Fibroblast of lung (primary cell): ENCODE results near the gene HHAT. TPM values are rescaled to one million over a fixed set of nuclear protein-coding genes. Genes with fewer than 3 reads are reported as not detected.

ENCODE experiments used
- DNase-seq, 2 donors: peaks; one replicate each; pipeline versions ENCODE4 v3.0.0 to v3.0.0-alpha.2; 2010; ENCODE audit warnings: low read depth in 2 of 2
- H2AFZ ChIP-seq: 2 replicates; pipeline ENCODE4 v1.5.1; 2012; ENCODE audit warnings: low read length, control low read depth, inconsistent platforms
- H3K27ac ChIP-seq: 2 replicates; pipeline ENCODE4 v1.5.1; 2011; ENCODE audit warnings: low read length, control low read depth; ENCODE audit not compliant: insufficient read depth
- H3K27me3 ChIP-seq: 2 replicates; pipeline ENCODE4 v1.5.1; 2011; ENCODE audit warnings: mild to moderate bottlenecking, low read length; ENCODE audit not compliant: control insufficient read depth, insufficient read depth
- H3K36me3 ChIP-seq: 2 replicates; pipeline ENCODE4 v1.5.1; 2011; ENCODE audit warnings: low read length; ENCODE audit not compliant: control insufficient read depth, insufficient read depth
- H3K4me1 ChIP-seq: 2 replicates; pipeline ENCODE4 v1.5.1; 2011; ENCODE audit warnings: low read length; ENCODE audit not compliant: control insufficient read depth, insufficient read depth; ENCODE audit errors: extremely low read depth
- H3K4me2 ChIP-seq: 2 replicates; pipeline ENCODE4 v1.5.1; 2011; ENCODE audit warnings: low read length, control low read depth; ENCODE audit not compliant: insufficient read depth; ENCODE audit errors: extremely low read depth
- H3K4me3 ChIP-seq, 4 experiments: fragments of 200-600 bp in 1 of 4; sonication (generic) in 1 of 4; replicated peaks in 1 of 4; 2 replicates each; pipeline ENCODE4 v1.5.1; 2011 to 2016; ENCODE audit warnings: low read length in 4 of 4, low read depth in 3 of 4, mild to moderate bottlenecking in 3 of 4, control low read depth in 2 of 4, inconsistent platforms in 1 of 4, mixed read lengths in 1 of 4; ENCODE audit not compliant: insufficient read depth in 1 of 4; ENCODE audit errors: control extremely low read depth in 1 of 4
- H3K79me2 ChIP-seq: 2 replicates; pipeline ENCODE4 v1.5.1; 2012; ENCODE audit warnings: mild to moderate bottlenecking, low read length, inconsistent platforms; ENCODE audit not compliant: control insufficient read depth, insufficient read depth
- H3K9ac ChIP-seq: 2 replicates; pipeline ENCODE4 v1.5.1; 2011; ENCODE audit warnings: mild to moderate bottlenecking, low read length, control low read depth; ENCODE audit not compliant: insufficient read depth
- H3K9me3 ChIP-seq: 2 replicates; pipeline ENCODE4 v1.5.1; 2012; ENCODE audit warnings: low read depth, low read length; ENCODE audit not compliant: control insufficient read depth, insufficient read depth
- H4K20me1 ChIP-seq: 2 replicates; pipeline ENCODE4 v1.5.1; 2011; ENCODE audit warnings: low read length; ENCODE audit not compliant: control insufficient read depth, insufficient read depth; ENCODE audit errors: extremely low read depth
- EZH2 ChIP-seq: IDR thresholded peaks from 2 replicates; pipeline ENCODE4 v1.5.1; 2012; ENCODE audit warnings: low read length, control low read depth, mild to moderate bottlenecking; ENCODE audit errors: missing control alignments
- polyA plus RNA-seq, 2 donors: library from polyadenylated mRNA; depleted of rRNA in 1 of 2; stranded (reverse) in 1 of 2; unstranded in 1 of 2; fragments of >200 nt; gene quantifications; 2 replicates each; pipeline ENCODE4 v1.2.1, GENCODE V29; 2011 to 2012; ENCODE audit warnings: missing spikeins in 1 of 2
- total RNA-seq: library from RNA; depleted of rRNA; stranded (reverse); fragments of >200 nt; gene quantifications from 2 replicates; pipeline ENCODE4 v1.2.1, GENCODE V29; 2014
- TF ChIP-seq, protein P1 (sequence below), 2 donors: IDR thresholded peaks in 1 of 2; conservative IDR thresholded peaks in 1 of 2; 1 replicate in 1 of 2; 2 replicates in 1 of 2; pipeline ENCODE4 v1.5.1; 2011 to 2012; ENCODE audit warnings: low read length in 2 of 2, control low read depth in 1 of 2, inconsistent platforms in 1 of 2, low read depth in 1 of 2, mild to moderate bottlenecking in 1 of 2

HHAT gene
- total and polyA plus RNA-seq, 2 donors (not counting 1 experiment from before 2014, with no cell fraction given): 3.6 to 4.8 TPM

DNA sequence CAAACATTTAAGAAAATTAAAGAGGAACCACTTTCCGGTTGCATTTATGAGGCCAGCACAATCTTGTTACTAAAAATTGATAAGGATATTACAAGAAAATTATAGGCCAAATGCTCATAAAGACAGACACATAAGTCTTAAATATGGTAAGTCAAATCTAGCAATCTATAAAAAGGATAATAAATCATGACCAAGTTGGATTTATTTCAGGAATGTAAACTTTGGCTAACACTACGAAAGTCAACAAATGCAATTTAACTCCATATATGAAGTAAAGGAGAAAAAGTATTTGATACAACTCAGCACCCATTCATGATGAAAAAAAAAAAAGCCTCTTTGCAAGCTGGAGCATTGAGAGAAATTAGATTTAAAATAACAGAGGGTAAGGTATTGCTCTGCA is 6.3 kb downstream of the HHAT start:
- no peak overlapping the region for H3K9ac ChIP-seq
- H2AFZ ChIP-seq: no peak overlapping the region
- no peak overlapping the region for H3K4me2 ChIP-seq
- H3K36me3 ChIP-seq: no peaks in the 10 kb centered on the region
- no peaks in the 10 kb centered on the region for H3K9me3 ChIP-seq
- no peak overlapping the region for H3K4me3 ChIP-seq
- DNase-seq: no peak
- no peaks in the 10 kb centered on the region for H3K79me2 ChIP-seq
- TF ChIP-seq, protein P1, sequence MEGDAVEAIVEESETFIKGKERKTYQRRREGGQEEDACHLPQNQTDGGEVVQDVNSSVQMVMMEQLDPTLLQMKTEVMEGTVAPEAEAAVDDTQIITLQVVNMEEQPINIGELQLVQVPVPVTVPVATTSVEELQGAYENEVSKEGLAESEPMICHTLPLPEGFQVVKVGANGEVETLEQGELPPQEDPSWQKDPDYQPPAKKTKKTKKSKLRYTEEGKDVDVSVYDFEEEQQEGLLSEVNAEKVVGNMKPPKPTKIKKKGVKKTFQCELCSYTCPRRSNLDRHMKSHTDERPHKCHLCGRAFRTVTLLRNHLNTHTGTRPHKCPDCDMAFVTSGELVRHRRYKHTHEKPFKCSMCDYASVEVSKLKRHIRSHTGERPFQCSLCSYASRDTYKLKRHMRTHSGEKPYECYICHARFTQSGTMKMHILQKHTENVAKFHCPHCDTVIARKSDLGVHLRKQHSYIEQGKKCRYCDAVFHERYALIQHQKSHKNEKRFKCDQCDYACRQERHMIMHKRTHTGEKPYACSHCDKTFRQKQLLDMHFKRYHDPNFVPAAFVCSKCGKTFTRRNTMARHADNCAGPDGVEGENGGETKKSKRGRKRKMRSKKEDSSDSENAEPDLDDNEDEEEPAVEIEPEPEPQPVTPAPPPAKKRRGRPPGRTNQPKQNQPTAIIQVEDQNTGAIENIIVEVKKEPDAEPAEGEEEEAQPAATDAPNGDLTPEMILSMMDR (conservative IDR thresholded peaks at IDR 0.05 in 1 of 2, IDR thresholded peaks at IDR 0.05 in 1 of 2; ENCODE audit: low read depth in 1 of 2, low read length in 2 of 2): no peak
- no peak for TF ChIP-seq EZH2
- H4K20me1 ChIP-seq: no peaks in the 10 kb centered on the region
- no peak overlapping the region for H3K27ac ChIP-seq
- H3K4me1 ChIP-seq: peaks cover 2% of the 10 kb centered on the region
- H3K27me3 ChIP-seq: no peaks in the 10 kb centered on the region

DNA sequence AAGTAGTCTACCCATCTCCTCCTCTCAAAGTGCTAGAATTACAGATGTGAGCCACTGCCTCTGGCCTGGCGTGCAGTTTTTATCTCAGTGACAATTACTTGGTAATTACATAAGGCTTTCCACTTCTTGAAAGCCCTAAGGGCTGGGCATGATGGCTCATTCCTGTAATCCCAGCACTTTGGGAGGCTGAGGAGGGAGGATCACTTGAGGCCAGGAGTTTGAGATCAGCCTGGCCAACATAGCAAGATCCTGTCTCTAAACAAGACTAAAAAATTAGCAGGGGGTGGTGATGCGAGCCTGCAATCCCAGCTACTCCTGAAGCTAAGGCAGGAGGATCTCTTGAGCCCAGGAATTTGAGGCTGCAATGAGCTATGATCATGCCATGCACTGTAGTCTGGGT is 7.7 kb downstream of the HHAT start:
- Histone ChIP-seq H3K27me3 (no peaks in the 10 kb centered on the region), H3K4me3 (no peak overlapping the region)
- TF ChIP-seq, protein P1 (conservative IDR thresholded peaks at IDR 0.05 in 1 of 2, IDR thresholded peaks at IDR 0.05 in 1 of 2; ENCODE audit: low read depth in 1 of 2, low read length in 2 of 2): no peak
- TF ChIP-seq EZH2: no peak

DNA sequence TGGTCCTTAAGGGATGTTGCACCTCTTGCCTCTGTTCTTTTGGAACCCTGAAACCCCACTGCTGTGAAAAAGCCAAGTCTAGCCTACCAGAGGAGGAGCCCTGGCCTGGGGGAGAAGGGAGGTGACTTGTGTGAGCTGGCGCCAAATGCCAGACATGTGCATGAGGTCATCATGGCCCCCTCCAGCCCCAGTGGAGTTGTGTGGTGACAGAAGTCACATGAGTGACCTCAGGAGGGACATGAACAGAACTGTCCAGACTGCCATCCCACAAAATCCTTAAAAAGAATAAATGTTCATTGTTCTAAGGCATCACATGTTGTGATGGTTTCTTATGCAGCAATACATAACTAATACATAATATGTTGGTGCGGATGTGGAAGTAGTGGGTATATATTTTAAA is 10.8 kb downstream of the HHAT start:
- Histone ChIP-seq H3K36me3 (no peaks in the 10 kb centered on the region), H3K79me2 (no peaks in the 10 kb centered on the region), H4K20me1 (no peaks in the 10 kb centered on the region), H3K9ac (no peak overlapping the region), H3K4me1 (peaks cover 2% of the 10 kb centered on the region), H3K27me3 (no peaks in the 10 kb centered on the region), H3K27ac (no peak overlapping the region), H3K9me3 (no peaks in the 10 kb centered on the region), H3K4me3 (no peak overlapping the region), H3K4me2 (no peak overlapping the region), H2AFZ (no peak overlapping the region)
- TF ChIP-seq EZH2: no peak
- TF ChIP-seq, protein P1 (conservative IDR thresholded peaks at IDR 0.05 in 1 of 2, IDR thresholded peaks at IDR 0.05 in 1 of 2; ENCODE audit: low read depth in 1 of 2, low read length in 2 of 2): no peak
- DNase-seq: no peak

More for the DNA sequence above, 7.7 kb downstream of the HHAT start:
- no peaks in the 10 kb centered on the region for H4K20me1 ChIP-seq
- no peaks in the 10 kb centered on the region for H3K79me2 ChIP-seq
- no peaks in the 10 kb centered on the region for H3K36me3 ChIP-seq
- H3K9me3 ChIP-seq: no peaks in the 10 kb centered on the region
- no peak overlapping the region for H3K4me2 ChIP-seq
- DNase-seq: no peak
- H3K27ac ChIP-seq: no peak overlapping the region
- no peaks in the 10 kb centered on the region for H3K4me1 ChIP-seq
- no peak overlapping the region for H3K9ac ChIP-seq
- H2AFZ ChIP-seq: no peak overlapping the region
